HG02840 (cell line): ENCODE measurements around the gene OPTC.

Experiments
- ATAC-seq: cut with Tn5 transposase; IDR thresholded peaks from one replicate; pipeline ENCODE4 v1.9.1; 2021; ENCODE audit warnings: mild to moderate bottlenecking, moderate library complexity, moderate number of reproducible peaks; ENCODE audit not compliant: unreplicated experiment, low FRiP score

Gene OPTC

DNA sequence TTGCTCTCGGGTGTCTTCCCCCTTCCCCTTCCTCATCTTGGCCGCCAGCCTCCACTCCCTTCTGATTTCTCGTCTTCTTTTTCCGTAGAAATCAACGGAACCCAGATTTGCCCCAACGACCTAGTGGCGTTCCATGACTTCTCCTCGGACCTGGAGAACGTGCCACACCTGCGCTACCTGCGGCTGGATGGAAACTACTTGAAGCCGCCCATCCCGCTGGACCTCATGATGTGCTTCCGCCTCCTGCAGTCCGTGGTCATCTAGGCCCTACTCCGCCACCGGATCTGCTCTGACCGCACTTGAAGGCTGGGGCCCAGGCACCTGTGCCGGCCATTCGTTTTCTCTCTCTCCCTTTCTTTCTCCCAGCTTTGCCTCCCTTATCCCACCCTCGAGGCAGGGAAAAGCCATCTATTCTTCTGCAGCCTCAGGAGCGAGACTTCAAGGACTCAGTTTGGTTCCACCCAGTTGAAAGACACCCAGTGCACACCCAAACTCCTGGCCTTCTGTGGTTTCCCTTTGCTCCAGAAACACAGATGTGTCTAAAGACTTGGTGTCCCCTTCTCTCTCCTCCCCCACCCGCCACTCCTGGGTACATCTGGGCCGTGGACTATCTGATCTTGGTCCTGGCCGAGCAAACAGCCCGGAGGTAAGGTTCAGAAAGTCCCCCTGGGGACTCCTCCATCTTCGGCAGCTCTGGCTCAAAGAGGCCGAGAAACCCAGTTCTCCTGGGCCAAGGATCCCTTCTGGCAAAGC is 7.2 kb upstream of the OPTC start:
- no peak for ATAC-seq

DNA sequence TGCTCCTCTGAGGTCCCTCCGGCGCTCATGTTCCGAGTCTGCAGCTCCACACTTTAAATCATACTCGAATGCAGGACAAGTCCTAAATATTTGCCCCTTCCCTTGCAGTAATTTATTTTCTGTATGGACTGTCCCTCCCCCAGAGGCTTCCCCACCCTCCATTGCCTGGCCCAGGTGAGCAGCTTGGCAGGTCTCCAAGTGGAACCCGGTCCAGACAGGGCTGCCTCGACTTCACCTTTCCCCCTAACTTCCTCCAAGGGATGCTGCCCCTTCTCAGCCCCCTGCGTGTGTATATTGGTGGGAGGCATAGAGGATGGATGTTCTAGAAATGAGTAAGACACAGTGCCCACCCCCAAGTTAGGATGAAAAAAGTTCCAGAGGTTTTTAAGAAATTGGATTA is 5.4 kb upstream of the OPTC start:
- no peak for ATAC-seq

DNA sequence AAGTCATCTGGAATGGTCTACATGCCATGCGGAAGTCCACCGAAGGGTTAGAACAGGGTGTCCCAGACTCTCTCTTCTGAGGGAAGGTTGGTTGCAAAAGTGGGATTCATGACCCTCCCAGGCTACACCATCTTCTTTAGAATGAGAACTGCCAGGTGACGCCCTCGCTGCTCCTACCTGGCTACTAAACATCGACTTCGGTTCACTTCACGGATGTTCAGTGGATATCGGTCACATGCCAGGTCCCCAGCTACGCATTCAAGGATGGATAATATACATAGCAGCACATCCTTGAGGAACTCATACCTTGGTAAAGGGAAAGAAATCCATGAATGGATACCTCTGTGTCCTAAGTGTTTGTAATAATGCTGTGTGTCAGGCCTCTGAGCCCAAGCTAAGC is 3.3 kb upstream of the OPTC start:
- ATAC-seq, result no peak

DNA sequence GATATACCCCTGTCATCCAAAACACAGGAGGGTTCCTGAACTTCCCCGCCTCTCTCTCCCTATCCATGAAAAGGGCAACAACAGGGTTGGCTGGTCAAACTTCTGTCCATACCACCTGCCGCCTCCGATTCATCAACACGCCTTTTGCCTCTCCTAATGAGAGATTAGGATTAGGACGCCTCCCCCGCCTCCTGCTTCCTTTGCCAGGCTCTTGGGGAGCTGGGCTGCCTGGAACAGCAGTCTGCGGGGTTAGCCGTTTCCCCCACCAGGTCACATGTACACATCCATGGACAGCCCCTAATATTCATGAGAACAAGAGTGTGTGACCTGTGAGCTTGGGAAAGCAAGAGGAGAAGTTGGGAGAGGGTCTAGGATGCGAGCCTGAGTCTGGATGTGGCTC is 2.3 kb upstream of the OPTC start:
- no peak for ATAC-seq

DNA sequence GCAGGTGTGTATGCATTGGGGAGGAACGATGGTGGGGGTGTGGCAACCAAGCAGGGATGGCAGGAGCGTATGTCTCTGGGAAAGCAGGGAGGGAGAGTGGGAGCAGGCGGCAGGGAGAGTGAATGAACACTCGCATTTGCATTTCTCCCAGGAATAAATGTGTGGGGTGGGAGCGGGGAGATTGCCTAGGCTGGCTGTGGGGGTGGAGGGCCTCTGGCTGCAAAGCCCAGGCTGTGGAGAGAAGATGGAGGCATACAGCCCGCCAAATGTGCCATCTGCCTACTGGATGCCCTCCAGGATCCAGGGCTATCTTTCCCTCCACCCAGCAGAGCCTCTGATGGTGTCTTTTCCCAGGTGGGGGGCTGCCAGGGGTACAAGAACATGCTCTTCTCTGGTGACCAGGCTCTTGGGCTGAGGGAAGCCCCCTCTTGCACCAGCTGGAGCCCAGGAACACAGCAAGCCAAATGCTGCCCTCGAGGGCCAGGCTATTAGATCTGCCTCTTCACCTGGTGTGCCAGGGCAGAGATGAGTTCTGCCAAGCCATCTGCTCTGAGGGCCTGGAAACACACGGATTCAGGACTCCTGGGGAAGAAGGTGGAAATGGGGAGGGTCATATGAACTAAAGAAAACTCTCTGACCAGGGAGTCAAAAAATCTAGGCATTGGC is 1.7 kb upstream of the OPTC start:
- ATAC-seq, result no peak

DNA sequence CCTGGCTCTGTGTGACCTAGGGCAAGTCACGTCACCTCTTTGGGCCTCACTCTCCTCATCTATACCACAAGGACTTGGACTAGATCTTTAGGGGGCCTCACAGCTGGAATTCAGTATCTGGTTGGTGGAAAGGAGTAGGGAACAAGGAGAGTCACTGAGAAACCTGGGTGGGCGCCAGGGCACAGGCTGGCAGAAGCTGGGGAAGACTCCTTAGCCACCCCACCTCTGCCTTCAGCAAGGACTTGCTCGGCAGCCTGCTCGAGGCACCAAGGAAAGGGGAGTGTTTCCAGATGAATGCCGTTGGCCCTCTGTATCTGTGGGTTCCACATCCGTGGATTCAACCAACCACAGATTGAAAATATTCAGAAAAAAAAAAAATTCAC is 1.2 kb upstream of the OPTC start:
- ATAC-seq, result no peak

DNA sequence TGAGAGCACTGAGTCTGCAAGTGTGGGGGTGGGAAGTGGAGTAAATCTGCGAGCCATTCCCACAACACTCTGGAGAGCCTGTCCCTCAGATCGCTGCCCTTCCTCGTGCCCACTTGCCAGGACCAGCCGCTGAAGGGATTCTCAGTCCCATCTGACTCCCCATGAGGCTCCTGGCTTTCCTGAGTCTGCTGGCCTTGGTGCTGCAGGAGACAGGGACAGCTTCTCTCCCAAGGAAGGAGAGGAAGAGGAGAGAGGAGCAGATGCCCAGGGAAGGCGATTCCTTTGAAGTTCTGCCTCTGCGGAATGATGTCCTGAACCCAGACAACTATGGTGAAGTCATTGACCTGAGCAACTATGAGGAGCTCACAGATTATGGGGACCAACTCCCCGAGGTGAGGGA is 1.9 kb downstream of the OPTC start:
- ATAC-seq, result no peak

DNA sequence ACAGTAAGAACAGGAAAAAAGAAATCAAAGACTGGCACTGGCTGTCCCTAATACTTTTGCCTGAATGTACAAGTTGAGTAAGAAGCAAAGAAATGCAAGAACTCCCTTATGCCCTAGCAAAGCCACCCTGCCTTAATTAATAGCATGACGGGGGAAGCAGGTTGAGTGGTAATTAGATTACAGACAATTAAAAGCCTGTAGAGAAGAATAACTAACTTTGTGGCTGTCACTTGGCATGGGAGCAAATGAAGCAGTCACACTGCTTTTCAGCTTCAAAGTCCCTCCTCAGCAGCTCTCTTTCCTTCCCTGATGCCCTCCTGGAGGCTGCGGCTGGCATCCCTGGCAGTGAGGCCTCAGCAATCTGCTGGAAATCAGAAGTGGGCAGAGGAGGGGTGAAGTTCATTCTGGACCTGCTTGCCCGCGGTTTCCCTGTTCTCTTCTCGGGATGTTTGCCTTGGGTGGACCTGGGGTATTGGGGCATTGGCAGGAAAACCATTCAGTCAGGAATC is 3.4 kb downstream of the OPTC start:
- ATAC-seq, result no peak

DNA sequence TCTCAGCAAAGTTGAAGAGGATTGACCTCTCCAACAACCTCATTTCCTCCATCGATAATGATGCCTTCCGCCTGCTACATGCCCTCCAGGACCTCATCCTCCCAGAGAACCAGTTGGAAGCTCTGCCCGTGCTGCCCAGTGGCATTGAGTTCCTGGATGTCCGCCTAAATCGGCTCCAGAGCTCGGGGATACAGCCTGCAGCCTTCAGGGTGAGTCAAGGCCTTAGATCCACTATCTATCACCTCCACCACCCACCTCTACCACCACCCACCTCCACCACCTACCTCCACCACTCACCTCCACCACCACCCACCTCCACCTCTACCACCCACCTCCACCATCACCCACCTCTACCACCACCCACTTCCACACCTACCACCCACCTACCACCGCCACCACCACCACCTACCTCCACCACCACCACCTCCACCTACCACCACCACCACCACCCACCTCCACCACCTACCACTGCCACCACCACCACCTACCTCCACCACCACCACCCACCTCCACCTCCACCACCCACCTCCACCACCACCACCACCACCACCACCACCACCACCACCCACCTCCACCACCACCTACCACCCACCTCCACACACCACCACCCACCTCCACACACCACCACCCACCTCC is 5.8 kb downstream of the OPTC start:
- ATAC-seq, result no peak

DNA sequence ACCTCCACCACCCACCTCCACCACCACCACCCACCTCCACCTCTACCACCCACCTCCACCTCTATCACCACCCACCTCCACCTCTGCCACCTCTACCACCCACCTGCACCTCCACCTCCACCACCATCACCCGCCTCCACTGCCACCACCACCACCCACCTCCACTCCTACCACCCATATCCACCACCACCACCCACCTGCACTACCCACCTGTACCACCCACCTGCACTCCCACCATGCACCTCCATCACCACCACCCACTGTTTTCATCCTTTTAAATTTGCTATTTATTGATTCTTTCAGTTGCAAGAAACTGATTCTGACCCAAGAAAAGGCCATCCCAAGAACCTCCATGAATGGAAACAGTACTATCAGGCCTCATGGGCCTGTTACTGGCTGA is 6.3 kb downstream of the OPTC start:
- no peak for ATAC-seq

DNA sequence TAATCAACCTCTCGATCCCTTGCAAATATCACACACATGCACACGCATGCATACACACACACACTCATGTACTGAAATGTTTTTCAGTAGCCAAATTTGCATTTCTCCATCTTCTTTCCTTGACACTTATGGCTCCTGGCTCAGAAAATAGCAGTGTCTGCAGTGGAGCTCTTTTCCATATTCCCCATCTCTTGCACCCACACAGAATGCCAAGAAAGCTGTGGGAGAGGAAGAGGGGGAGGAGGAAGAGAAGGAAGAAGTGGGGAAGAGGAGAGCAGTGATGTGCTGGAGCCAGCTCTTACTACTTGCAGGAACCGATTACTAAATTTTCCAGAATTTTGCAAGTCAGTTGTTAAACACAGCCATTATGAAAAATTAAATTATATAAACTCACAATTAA is 9.9 kb downstream of the OPTC start:
- no peak for ATAC-seq

DNA sequence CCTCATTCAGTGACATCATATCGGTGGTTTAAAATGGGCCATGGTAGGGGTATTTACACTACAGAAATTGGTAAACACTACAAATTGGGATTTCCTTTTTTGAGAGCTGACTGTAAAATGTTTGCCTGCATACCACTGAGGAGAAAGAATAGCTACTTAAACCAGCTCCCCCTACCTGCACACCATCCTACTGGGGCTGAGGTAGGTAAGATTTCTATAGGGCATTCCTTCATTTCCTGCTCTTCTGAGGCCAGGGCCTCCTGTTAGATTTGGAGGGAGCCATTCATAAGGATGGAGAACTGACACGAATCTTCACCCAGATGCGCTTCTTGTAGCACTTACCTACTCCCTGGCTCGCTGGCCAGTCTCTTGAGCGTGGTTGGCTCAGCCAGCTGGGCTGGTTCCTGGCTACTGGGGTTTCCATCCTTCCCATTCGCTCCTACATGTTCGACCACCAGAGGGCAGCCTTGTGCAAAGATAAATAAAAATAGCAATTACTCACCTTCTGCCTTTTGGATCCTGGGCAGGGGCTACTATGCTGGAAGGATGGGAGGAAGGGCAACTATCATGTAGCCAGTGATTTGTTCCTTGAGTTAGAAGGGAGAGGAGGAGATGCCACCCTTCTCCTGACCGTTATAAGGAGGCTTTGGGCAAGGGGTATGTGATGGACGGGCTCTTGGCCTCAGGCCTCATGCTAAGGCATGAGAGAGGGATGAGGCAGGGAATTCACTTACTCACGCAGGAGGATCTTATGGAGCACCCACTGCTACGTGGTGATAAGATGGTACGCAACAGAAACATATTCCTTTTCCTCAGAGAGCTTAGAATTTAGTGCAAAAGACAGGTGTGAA is 10.7 kb downstream of the OPTC start:
- ATAC-seq, result no peak

DNA sequence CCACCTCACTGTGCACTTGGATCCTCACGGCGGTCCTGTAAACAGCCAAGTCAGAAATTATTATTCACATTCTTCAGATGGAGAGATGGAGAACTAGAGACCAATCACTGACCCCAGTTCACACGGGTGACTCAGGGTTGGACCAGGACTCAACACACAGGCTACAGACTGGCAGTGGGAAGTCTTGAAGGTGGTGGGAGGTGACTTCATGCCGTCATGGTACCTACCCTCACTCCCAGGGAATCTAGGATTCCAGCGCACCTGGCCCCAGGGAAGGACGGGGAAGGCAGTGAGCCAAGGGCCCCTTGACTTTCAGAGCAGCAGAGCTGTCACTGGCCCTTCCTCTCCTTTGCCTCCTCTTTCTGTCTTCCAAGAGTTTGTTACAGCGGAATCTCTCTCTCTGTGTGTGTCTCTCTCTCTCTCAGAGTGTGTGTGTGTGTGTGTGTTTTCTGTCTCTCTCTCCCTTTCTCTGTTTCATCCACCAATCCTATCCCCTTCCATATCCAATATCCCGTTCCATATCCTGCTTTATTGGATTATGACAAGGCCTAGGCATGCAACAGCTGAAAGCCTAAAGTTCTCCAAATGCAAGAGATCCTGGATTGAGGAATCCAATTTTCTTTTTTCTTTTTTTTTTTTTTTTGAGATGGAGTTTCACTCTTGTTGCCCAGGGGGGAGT is 11.7 kb downstream of the OPTC start:
- ATAC-seq, result no peak

DNA sequence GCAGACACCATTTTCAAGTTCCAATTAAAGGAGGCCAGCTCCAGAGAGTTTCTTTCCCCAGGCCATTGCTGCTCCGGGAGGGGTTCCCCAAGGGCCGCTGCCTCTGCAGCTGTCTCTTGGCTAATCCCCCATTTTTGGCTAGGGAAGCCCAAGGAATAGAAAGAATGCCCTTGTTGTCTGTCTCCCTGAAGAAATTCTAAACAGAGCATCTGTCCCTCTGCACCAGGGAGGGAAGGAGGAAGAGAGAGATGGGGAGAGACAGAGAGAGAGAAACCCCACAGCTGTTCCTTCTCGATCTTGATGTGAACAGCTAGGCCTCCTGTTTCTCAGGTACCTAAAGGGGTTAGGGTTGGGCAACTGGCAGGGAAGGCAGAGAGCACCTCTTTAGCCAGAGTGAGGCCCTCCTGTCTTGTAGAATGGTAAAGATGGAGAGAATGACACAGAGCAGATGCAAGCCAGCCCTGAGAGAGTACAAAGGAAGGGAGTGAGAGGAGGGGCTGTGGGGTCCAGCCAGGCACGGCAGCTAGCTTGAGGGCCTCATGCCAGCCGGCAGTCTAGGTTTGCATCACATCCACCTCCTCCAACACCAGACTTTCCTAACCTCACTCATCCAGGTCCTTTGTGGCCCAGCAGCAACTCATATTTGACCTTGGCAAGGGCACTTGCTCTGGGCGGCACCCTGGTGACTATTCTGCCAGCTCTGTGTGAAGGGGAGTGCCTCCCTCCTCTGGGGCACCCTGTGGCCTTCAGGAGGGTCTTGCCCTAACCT is 13.1 kb downstream of the OPTC start:
- no peak for ATAC-seq

DNA sequence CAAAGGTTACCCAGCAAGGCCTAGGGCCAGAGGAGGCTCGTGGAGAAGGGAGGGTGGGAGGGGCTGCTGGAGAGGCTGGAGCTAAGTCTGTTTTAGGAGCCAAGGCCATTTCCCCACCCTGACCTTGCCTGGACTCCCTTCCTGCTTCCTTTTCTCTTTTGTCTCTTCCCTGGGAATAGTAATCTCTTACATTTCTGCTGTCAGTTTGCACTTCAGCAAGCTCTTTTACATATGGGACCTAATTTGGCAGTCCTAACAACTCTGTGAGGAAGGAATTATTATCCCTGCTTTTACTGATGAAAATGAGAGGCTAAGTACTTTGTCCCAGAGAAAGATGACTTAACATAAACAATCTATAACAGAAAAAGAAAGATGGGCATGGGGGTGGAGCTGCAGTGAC is 13.8 kb downstream of the OPTC start:
- ATAC-seq, result no peak

DNA sequence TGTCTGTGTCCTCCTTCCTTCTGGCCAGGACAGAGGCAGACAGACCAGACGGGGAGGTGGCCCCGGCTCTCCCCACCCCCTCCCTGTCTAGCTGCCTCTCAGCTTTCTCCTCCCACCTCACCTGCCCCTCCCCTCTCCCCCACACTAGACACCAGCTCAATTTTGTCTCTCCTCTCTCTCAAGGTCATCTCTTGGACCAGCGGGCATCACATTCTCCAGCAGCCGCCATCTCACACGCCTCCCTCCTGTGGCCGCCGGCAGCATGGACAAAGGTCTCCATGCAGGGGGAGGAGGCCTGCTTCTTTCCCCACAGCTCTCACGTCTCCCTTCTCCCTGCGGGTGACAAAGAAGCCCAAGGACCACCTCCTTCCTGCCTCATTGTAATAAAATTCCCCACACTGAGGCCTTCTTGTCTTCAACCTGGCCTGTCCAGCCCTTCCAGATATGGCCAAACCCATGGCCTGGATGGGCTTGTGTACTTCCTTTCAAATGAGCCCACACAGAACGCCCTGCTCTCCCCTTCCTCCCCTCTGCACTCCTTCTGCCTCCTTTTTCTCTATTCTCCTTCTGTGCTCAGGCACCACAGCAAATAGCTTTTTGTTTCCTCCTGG is 14.6 kb downstream of the OPTC start:
- no peak for ATAC-seq

DNA sequence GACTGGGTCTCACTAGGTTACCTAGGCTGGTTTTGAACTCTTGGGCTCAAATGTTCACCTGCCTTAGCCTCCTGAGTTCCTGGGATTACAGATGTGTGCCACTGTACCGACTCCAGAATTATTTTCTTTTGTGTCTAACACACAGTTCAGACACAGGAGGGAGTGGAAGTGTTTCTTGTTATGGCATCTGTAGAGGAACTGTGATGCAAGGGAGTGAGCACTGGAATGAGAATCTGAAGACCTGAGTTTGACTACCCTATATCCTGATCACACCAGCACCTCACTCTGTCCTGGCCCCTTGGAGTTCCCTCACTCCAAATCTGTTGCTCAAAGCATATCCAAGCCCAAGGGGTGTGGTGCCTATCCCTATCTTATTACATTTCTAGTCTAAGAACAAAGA is 15.2 kb downstream of the OPTC start:
- no peak for ATAC-seq

DNA sequence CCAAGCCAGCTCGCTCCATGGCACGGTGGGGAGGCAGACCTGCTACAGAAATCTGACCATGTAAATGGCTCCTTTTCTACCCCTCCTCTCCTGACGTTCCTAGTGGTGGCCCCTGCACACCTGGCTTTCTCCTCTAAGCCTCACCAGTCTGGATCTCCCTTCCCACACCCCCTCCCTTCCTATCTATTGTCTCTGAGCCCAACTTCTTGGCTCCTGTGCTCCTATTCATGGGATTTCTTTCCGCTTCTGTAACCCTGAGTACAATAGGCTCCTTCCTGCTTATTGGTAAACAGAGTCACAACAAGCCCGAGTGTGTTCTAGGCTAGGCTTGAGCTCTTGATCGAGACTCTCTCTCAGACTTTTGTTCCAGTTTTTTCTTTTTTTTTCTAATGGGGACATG is 17.6 kb downstream of the OPTC start:
- no peak for ATAC-seq

DNA sequence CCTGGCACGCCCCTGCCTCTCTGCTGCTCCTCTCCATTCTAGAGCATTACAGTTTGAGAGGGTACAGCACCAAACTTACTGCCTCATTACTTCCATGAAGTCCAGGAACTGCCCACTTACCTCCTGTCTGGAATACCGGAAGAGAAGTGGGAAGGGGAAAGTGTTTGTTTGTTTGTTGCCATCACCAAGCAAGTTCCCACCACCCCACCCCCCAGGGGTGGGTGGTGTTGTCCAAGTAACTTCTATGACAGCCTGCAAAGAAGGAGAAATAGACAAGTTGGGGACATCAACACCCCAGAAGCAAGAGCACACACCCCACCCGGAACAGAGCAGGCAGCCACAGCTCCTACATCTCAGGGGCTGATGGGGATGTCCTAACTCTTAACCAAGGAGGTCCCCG is 18.0 kb downstream of the OPTC start:
- ATAC-seq, result no peak
